ENCODE data around the gene NSFL1C. TPM values are rescaled to one million over a fixed set of nuclear protein-coding genes. Genes with fewer than 3 reads are reported as not detected.

NSFL1C gene
- total and polyA plus RNA-seq, 2 of the 4 experiments (the other 2 are of a cell fraction) = 33.0 to 40.3 TPM

- 0 out of 2 replicates have a peak overlapping the region, but pooled peaks have one; percentile 2 for H3K4ac ChIP-seq (ENCODE audit: low read depth, low read length)
- WGBS, 2 experiments (ENCODE audit: extremely low coverage in 2 of 2, insufficient read length in 1 of 2) = 0% methylated on average over 5 of the region's 11 CpGs; no CpG with 5 or more reads in 1 of the 2 experiments
- H2BK20ac ChIP-seq (ENCODE audit: low read depth, low read length) = no peak overlapping the region
- no peak overlapping the region for H2BK15ac ChIP-seq (ENCODE audit: low read depth, low read length)
- H4K20me1 ChIP-seq (ENCODE audit: insufficient read depth, low read length) = peaks cover 11% of the 10 kb centered on the region
- H3K4me1 ChIP-seq (ENCODE audit: control insufficient read depth, insufficient read depth, low read length) = peaks cover 12% of the 10 kb centered on the region
- dilution Hi-C loops (cut with HindIII; ENCODE audit: low sequenced_read_pairs, unreplicated experiment) (no loop called here), in situ Hi-C loops (cut with MboI; ENCODE audit: low sequenced_read_pairs) (no loop called here), intact Hi-C loops (cut with micrococcal nuclease) (loop anchor here (1.0 to 10.0 kb wide), 3 partner anchors 33 to 655 kb away; partner anchors contain the start of gene PSMF1)
- H2AK9ac ChIP-seq (replicated peaks; ENCODE audit: low read depth, low read length, poor library complexity) = no peak overlapping the region
- no peaks in the 10 kb centered on the region for H3K36me3 ChIP-seq (ENCODE audit: control insufficient read depth, insufficient read depth, low read length)
- H2BK120ac ChIP-seq (ENCODE audit: low read depth, low read length) = no peak overlapping the region
- no peak overlapping the region for H3K18ac ChIP-seq (ENCODE audit: low read depth, low read length)
- peaks cover 14 to 18% of the 10 kb centered on the region in 2 experiments for H3K79me1 ChIP-seq (ENCODE audit: low read depth in 1 of 2, low read length in 2 of 2)
- H3K9me1 ChIP-seq (ENCODE audit: insufficient read depth, low read length) = peaks cover 9% of the 10 kb centered on the region
- ChIA-PET CTCF (no interaction called here), POLR2A (ENCODE audit: unreplicated experiment) (no interaction called here)
- no peak overlapping the region for H4K91ac ChIP-seq (ENCODE audit: insufficient read depth, low read depth, low read length)
- H3K23ac ChIP-seq (ENCODE audit: low read depth, low read length) = no peak overlapping the region
- ATAC-seq (ENCODE audit: low read depth) (peak; percentile 70), DNase-seq (peak; percentile 100)
- peak overlapping the region in 1 of 2 experiments; percentile 11; a peak in 1 of 4 replicates for H4K8ac ChIP-seq (ENCODE audit: low read depth in 2 of 2, low read length in 2 of 2)
- H3K14ac ChIP-seq (replicated peaks; ENCODE audit: low read depth, low read length) = no peak overlapping the region
- peak overlapping the region; percentile 55 for H2BK5ac ChIP-seq (ENCODE audit: low read depth, low read length, poor library complexity, severe bottlenecking)
- H3K9ac ChIP-seq (ENCODE audit: low read depth, low read length) = no peak overlapping the region
- no peak overlapping the region for H3K4me2 ChIP-seq (ENCODE audit: low read depth, low read length)
- no peak overlapping the region for H3K4me3 ChIP-seq (ENCODE audit: insufficient read depth, low read depth, low read length)
- no peaks in the 10 kb centered on the region for H3K9me3 ChIP-seq (ENCODE audit: control insufficient read depth, insufficient read depth, low read length)
- no peak overlapping the region for H2AK5ac ChIP-seq (ENCODE audit: low read depth, low read length)
- peaks cover 2% of the 10 kb centered on the region; the same call in 1 of the 2 replicates for H3K27me3 ChIP-seq (ENCODE audit: control insufficient read depth, insufficient read depth, low read length)
- H4K5ac ChIP-seq (ENCODE audit: low read depth, low read length) = no peak overlapping the region
- no peak overlapping the region for H3K56ac ChIP-seq (ENCODE audit: extremely low read depth, insufficient read depth, low read length)
- no TSS peak for BruUV-seq (replicated peaks)
- peak overlapping the region; percentile 84 for H2AFZ ChIP-seq (replicated peaks; ENCODE audit: low read length, poor library complexity)
- H3K27ac ChIP-seq (ENCODE audit: insufficient read depth, low read length) = 0 out of 2 replicates have a peak overlapping the region, but pooled peaks have one; percentile 0
- TF ChIP-seq RFX5 (IDR thresholded peaks at IDR 0.05; ENCODE audit: low read depth, low read length) = no peak
- peak; percentile 74; the same call in 1 of the 2 replicates for TF ChIP-seq CHD1 (IDR thresholded peaks at IDR 0.05; ENCODE audit: low read depth, low read length)
- TF ChIP-seq RCOR1 (IDR thresholded peaks at IDR 0.05; ENCODE audit: insufficient replicate concordance, low read length) = no peak
- TF ChIP-seq SMC3 (IDR thresholded peaks at IDR 0.05; ENCODE audit: low read depth, low read length) = peak; percentile 67
- TF ChIP-seq USF2 (IDR thresholded peaks at IDR 0.05; ENCODE audit: low read depth, low read length) = 0 out of 2 replicates have a peak, but pooled peaks have one; percentile 20
- no peak for TF ChIP-seq NFE2L2 (IDR thresholded peaks at IDR 0.05; ENCODE audit: low read depth, low read length)
- TF ChIP-seq MAFK (IDR thresholded peaks at IDR 0.05; ENCODE audit: low read depth, low read length) = peak; percentile 28
- peak; percentile 86 for TF ChIP-seq RAD21 (IDR thresholded peaks at IDR 0.05; ENCODE audit: low read length)
- peak; percentile 47; the same call in 1 of the 2 replicates for TF ChIP-seq MXI1 (IDR thresholded peaks at IDR 0.05; ENCODE audit: borderline replicate concordance, low read depth, low read length)
- no peak for TF ChIP-seq ELK1 (IDR thresholded peaks at IDR 0.05; ENCODE audit: borderline replicate concordance, low read depth, low read length)
- peak; percentile 64 for TF ChIP-seq POLR2A (IDR thresholded peaks at IDR 0.05; ENCODE audit: low read depth, low read length)
- peak; percentile 76; the same call in 1 of the 2 replicates for TF ChIP-seq FOS (IDR thresholded peaks at IDR 0.05; ENCODE audit: low read depth, low read length)
- no peak; the same call in 1 of the 2 replicates for TF ChIP-seq MAZ (IDR thresholded peaks at IDR 0.05; ENCODE audit: borderline replicate concordance, low read depth, low read length)
- TF ChIP-seq CEBPB (IDR thresholded peaks at IDR 0.05; ENCODE audit: low read depth, low read length) = peak; percentile 57
- peak; percentile 77; the same call in 1 of the 2 replicates for TF ChIP-seq BHLHE40 (IDR thresholded peaks at IDR 0.05; ENCODE audit: low read depth, low read length)
Measured at GRCh38 chr20:1469925-1470571, 3.4 kb upstream of the NSFL1C start.
